Measurements from ENCODE around the gene ADAMTS16. TPM values are rescaled to one million over a fixed set of nuclear protein-coding genes. Genes with fewer than 3 reads are reported as not detected.

The ADAMTS16 gene
- total RNA-seq, 4 donors from 2014 or later: 0.19 TPM; not detected in 3

DNA sequence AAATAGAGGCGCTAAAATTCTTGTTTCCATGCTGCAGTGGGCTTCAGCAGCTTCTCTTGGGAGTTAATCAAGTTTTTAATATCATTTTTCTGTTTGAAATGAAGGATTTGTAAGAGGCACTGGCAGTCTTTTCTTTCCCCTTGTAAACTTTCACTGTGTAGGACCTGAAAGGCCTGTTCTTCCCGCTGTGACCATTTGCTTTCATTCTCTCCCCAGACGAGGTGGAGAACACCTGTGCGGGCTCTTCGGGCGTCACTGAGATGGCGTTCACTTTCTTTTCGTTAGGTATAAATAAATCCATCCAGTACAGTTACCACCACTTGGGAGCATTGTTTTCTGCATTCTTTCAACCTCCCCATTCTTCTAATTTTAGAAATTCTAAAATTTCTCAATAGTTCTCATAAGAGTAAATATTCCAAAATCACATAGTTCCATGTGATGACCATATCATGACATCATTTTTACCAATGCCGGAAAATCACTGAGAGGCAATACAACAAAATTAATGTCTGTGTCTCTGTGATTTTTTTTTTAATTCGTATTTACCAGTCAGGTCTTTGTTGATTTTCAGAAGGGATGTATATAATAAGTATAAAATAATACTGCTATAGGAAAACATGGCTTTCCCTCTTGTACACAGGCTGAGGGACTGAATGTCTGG, 150.7 kb downstream of the ADAMTS16 start:
- H3K36me3 ChIP-seq: no peaks in the 10 kb centered on the region
- intact Hi-C loops (cut with DNase I): no loop called here
- H3K4me1 ChIP-seq: no peaks in the 10 kb centered on the region
- 66 to 75% methylated on average over 10 of the region's 10 CpGs for WGBS, 2 donors
- DNase-seq: no peak
- H3K27me3 ChIP-seq: no peaks in the 10 kb centered on the region
- H3K9me3 ChIP-seq: no peaks in the 10 kb centered on the region
- H3K27ac ChIP-seq: no peak overlapping the region
- TF ChIP-seq, protein P1, sequence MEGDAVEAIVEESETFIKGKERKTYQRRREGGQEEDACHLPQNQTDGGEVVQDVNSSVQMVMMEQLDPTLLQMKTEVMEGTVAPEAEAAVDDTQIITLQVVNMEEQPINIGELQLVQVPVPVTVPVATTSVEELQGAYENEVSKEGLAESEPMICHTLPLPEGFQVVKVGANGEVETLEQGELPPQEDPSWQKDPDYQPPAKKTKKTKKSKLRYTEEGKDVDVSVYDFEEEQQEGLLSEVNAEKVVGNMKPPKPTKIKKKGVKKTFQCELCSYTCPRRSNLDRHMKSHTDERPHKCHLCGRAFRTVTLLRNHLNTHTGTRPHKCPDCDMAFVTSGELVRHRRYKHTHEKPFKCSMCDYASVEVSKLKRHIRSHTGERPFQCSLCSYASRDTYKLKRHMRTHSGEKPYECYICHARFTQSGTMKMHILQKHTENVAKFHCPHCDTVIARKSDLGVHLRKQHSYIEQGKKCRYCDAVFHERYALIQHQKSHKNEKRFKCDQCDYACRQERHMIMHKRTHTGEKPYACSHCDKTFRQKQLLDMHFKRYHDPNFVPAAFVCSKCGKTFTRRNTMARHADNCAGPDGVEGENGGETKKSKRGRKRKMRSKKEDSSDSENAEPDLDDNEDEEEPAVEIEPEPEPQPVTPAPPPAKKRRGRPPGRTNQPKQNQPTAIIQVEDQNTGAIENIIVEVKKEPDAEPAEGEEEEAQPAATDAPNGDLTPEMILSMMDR (IDR thresholded peaks at IDR 0.05): no peak
- TF ChIP-seq POLR2A (IDR thresholded peaks at IDR 0.05): no peak
- no peak overlapping the region for H3K4me3 ChIP-seq

DNA sequence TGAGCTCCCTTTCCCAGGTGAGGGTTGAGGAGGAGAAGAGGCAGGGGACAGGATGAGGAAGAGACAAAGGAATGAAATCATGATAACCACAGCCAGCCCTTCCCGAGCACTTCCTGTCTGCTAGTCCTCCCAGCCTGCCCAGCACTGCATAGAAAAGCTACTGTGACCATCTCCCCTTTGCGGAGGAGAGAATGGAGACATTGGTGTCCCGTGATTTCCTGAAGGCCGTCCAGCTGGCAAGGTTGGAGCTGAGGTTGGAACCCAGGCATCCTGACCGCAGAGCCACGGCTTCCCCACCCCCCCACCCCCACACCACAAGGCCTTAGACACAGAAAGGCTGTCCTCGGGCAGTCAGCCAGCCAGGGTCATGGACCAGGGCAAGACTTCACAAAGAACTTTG, 151.2 kb downstream of the ADAMTS16 start:
- WGBS, 2 donors: 45 to 66% methylated on average over 2 of the region's 7 CpGs
- Histone ChIP-seq H3K27ac (no peak overlapping the region), H3K36me3 (no peaks in the 10 kb centered on the region), H3K4me1 (no peaks in the 10 kb centered on the region), H3K27me3 (no peaks in the 10 kb centered on the region), H3K4me3 (no peak overlapping the region), H3K9me3 (no peaks in the 10 kb centered on the region)
- DNase-seq: no peak
- TF ChIP-seq, protein P1 (IDR thresholded peaks at IDR 0.05): no peak
- no peak for TF ChIP-seq POLR2A (IDR thresholded peaks at IDR 0.05)
- intact Hi-C loops (cut with DNase I): no loop called here

DNA sequence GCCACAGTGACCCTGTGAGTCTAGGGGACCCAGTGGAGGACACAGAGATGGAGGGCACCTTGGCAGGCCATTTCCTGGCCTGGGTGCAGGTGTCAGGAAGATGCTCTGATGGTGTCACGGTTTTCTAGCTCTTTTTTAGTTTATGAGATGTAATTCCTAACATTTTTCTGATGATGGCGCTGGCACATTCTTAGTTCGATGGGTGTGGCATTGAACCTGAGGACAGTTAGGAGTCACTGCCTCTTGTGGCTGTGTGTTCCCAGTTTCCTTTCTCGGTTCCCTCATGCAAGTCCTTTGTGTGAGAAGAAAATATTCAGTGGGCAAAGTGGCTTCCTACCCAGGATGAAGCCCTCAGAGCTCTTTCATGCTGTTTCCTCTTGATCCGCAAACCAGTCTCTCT, 152.9 kb downstream of the ADAMTS16 start:
- no peak for DNase-seq
- no peaks in the 10 kb centered on the region for H3K9me3 ChIP-seq

DNA sequence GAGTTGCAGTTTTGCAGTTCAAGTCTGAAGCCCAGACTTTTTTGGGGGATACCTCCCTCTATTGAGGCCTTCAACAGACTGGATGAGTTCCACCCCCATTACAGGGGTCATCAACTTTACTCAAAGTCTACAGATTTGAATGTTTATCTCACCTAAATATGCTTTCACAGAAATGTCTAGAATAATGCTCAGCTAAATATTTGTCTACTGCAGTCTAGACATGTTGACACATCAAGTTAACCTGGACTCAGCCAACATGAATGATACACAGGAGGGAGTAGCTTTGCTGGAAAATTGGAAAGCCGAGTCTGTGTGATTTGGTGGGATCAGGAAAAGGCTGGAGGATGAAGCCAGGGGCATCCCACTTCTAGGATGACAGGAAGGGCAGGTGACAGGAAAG, 154.3 kb downstream of the ADAMTS16 start:
- no peak for DNase-seq
- H3K27me3 ChIP-seq: no peaks in the 10 kb centered on the region
- H3K9me3 ChIP-seq: no peaks in the 10 kb centered on the region
- H3K36me3 ChIP-seq: no peaks in the 10 kb centered on the region
- H3K4me1 ChIP-seq: no peaks in the 10 kb centered on the region
- no peak overlapping the region for H3K27ac ChIP-seq
- WGBS, 2 donors: 58 to 70% methylated on average over 1 of the region's 1 CpG
- TF ChIP-seq, protein P1 (IDR thresholded peaks at IDR 0.05): no peak
- no peak for TF ChIP-seq POLR2A (IDR thresholded peaks at IDR 0.05)
- intact Hi-C loops (cut with DNase I): no loop called here
- no peak overlapping the region for H3K4me3 ChIP-seq

More for the DNA sequence above, 152.9 kb downstream of the ADAMTS16 start:
- no peak overlapping the region for H3K4me3 ChIP-seq
- WGBS, 2 donors: 76 to 80% methylated on average over 5 of the region's 5 CpGs
- intact Hi-C loops (cut with DNase I): no loop called here
- no peaks in the 10 kb centered on the region for H3K4me1 ChIP-seq
- H3K27ac ChIP-seq: no peak overlapping the region
- no peaks in the 10 kb centered on the region for H3K27me3 ChIP-seq
- TF ChIP-seq, protein P1 (IDR thresholded peaks at IDR 0.05): no peak
- TF ChIP-seq POLR2A (IDR thresholded peaks at IDR 0.05): no peak
- no peaks in the 10 kb centered on the region for H3K36me3 ChIP-seq

DNA sequence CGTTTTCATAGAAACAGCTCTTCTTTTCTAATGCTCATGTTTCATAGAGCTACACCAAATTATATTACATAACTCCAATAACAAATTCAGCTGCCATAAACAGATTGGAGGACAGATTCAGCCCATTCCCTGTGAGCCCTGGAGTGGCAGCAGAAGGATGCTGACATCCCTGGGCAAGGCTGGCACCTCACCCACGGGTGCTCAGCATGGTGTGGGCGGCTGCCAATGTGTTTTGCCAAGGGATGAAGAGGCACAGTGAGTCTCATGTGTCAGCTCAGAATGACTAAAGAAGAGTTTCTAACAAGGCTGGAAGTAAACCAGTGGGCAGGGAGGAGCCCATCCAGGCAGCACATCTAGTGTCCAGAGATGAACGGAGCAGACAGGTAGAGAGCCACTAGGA, 155.2 kb downstream of the ADAMTS16 start:
- intact Hi-C loops (cut with DNase I): no loop called here
- H3K9me3 ChIP-seq: no peaks in the 10 kb centered on the region
- no peaks in the 10 kb centered on the region for H3K36me3 ChIP-seq
- DNase-seq: no peak
- TF ChIP-seq, protein P1 (IDR thresholded peaks at IDR 0.05): no peak
- no peak for TF ChIP-seq POLR2A (IDR thresholded peaks at IDR 0.05)
- H3K4me1 ChIP-seq: no peaks in the 10 kb centered on the region
- H3K4me3 ChIP-seq: no peak overlapping the region
- no peaks in the 10 kb centered on the region for H3K27me3 ChIP-seq
- WGBS, 2 donors: 63 to 64% methylated on average over 4 of the region's 4 CpGs
- no peak overlapping the region for H3K27ac ChIP-seq

All from esophagus squamous epithelium (tissue), 5 donors.